ENCODE measurements around the gene FNDC3A.

Gene FNDC3A

GRCh38 chr13:49216334-49216733 lies 240.6 kb downstream of the FNDC3A start:
- DNase-seq (ENCODE audit: low read depth), result no peak

DNA sequence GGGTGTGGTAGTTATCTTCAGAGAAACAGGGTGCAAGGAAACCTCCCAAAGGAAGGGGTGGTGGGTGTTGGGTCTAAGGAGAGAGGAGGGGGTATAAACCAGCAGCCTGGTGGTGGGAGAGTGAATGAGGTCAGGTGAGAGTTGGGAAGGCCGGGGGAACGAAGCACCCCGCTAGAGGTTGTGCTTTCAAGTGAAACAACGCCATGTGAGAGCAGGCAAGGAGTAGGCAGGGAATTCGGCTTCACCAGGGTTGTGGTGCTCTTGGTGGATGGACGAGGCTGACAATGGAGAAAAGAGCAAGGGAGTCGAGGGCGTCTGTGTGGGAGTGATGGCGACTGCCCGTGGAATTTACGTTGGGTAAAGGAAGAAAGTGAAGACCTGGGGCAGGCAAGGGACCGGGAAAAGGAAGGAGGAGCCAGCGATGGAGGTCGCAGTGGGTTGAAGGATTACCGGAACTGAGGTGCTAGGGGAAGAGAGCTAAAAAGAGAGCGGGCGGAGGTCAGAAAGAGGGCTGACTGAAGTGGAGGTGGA lies 242.3 kb downstream of the FNDC3A start:
- no peak for DNase-seq (ENCODE audit: low read depth)

GRCh38 chr13:49218493-49219051 lies 242.9 kb downstream of the FNDC3A start:
- no peak for DNase-seq (ENCODE audit: low read depth)

- no peak for DNase-seq (ENCODE audit: low read depth)
These were observed 243.9 kb downstream of the FNDC3A start for GRCh38 chr13:49219647-49220035.

DNA sequence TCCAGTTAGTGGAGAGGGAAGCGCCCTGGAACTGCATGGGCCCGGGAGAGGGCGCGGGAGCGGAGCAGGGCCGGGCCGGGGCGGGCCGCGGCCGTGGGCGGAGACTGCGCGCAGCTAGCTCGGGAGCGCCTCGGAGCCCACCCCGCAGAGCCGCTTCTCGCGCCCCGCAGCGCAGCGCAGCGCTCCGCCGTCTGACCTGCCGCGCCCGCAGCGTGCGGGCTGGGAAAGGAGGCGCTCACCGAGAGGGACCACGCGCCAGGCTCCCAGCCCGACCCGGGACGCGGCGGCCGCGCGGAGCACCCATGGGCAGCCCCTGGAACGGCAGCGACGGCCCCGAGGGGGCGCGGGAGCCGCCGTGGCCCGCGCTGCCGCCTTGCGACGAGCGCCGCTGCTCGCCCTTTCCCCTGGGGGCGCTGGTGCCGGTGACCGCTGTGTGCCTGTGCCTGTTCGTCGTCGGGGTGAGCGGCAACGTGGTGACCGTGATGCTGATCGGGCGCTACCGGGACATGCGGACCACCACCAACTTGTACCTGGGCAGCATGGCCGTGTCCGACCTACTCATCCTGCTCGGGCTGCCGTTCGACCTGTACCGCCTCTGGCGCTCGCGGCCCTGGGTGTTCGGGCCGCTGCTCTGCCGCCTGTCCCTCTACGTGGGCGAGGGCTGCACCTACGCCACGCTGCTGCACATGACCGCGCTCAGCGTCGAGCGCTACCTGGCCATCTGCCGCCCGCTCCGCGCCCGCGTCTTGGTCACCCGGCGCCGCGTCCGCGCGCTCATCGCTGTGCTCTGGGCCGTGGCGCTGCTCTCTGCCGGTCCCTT lies 244.5 kb downstream of the FNDC3A start, which contains the start of gene MLNR:
Gene MLNR, plus strand, starts transcription at position 303 of the 820 bp plus-strand sequence. Its CDS starts 0 bp downstream, at position 303.
- peak; percentile 50 for DNase-seq (ENCODE audit: low read depth)

GRCh38 chr13:49220856-49221589 lies 245.3 kb downstream of the FNDC3A start:
- peak; percentile 9 for DNase-seq (ENCODE audit: low read depth)

- no peak for DNase-seq (ENCODE audit: low read depth)
These were observed 245.9 kb downstream of the FNDC3A start for GRCh38 chr13:49221590-49221965.

DNA sequence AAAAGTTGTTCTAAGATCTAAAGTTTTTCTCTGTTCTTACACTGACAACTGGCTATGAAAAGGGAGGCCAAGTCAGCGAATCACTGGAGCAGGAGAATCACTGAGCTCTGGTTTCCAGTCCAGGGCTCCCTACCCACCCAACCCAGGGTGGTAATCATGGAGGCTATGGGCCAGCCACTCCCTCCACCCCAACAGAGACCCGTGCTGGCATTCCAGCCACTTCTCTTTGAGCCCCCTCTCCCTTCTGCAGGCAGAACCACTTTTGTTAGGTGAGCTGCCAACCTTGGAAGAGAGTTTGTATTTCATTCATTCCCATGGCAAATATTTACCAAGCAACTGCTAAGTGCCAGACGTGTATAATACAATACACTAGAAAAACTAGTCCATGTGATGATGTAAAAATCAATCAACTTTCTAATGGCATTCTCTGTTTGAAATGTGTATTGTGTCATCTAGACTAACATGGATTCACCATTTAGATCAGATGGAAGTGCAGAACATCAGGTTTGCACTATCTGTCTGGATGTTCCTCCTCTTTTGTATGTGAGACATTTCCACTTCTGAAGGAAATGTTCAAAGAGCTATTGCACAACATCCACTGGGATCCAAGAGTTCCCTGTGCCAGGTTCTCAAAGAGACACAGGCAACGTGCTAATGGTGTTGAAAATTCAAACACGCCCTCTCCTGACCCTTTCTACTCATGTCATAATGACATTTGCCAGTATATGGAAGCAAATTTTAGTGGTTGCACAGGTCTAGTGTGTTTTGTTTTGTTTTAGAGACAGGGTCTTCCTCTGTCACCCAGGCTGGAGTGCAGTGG lies 249.7 kb downstream of the FNDC3A start:
- no peak for DNase-seq (ENCODE audit: low read depth)

GRCh38 chr13:49226613-49227012 lies 250.9 kb downstream of the FNDC3A start:
- no peak for DNase-seq (ENCODE audit: low read depth)

GRCh38 chr13:49234741-49235140 lies 259.0 kb downstream of the FNDC3A start:
- no peak for DNase-seq (ENCODE audit: low read depth)

DNA sequence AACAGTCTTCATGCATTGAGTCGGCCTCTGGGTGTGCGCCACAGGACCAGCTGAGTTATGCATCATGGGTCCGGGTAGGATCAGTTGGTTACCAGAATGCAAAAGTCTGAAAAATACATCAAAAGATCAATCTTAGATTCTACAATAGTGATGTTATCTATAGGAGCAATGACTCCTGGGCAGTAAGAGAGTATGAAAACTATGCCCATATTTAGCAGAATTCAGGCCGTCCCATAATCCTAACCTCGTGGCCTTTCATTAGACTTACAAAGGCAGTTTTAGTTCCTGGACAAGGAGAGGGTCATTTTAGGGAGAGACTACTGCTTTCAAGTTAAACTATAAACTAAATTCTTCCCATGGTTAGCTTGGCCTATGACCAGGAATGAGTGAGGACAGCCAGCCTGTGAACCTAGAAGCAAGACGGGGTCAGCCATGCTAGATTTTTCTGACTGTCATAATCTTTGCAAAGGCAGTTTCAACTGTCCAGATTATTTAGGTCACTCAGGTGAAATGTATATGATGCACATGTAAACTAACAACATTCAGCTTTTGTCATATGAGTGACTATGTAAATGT lies 260.2 kb downstream of the FNDC3A start:
- DNase-seq (ENCODE audit: low read depth), result no peak

- DNase-seq (ENCODE audit: low read depth), result no peak
These were observed 262.9 kb downstream of the FNDC3A start for GRCh38 chr13:49238621-49239020.

DNA sequence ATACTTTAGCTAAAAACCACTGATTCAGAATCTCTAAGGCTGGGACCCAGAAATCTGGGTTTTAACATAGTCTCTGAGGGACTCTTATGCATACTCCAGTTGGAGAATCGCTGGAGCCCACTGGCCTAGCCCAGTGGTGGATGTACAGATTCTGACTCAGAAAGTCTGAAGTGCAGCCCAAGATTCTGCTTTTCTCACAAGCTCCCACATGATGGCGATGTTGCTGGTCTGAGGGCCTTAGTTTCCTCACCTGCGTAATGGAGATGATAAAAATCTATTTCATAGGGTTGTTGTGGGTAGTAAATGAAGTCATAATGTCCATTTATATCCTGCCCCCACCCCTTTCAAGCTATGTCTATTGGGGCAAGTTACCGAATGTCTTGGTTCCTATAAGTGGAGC lies 264.3 kb downstream of the FNDC3A start:
- peak; percentile 14 for DNase-seq (ENCODE audit: low read depth)

DNA sequence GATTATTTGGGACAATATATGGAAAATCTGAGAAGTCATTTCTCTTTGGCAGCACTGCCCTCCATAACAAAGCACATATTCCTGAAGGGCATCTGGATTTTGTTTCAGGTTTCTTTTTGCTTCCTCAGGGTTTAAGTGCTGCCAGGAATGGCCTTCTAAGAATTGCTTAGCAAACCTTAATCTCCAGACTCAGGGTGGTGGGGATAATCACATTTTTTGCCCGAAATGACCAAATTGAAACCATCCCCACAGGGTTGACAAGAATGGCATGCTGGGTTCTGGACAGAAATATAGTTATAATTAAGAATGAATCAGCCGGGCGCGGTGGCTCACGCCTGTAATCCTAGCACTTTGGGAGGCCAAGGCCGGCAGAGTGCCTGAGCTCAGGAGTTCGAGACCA lies 265.6 kb downstream of the FNDC3A start:
- no peak for DNase-seq (ENCODE audit: low read depth)

- DNase-seq (ENCODE audit: low read depth), result no peak
These were observed 269.4 kb downstream of the FNDC3A start for GRCh38 chr13:49245101-49245500.

DNA sequence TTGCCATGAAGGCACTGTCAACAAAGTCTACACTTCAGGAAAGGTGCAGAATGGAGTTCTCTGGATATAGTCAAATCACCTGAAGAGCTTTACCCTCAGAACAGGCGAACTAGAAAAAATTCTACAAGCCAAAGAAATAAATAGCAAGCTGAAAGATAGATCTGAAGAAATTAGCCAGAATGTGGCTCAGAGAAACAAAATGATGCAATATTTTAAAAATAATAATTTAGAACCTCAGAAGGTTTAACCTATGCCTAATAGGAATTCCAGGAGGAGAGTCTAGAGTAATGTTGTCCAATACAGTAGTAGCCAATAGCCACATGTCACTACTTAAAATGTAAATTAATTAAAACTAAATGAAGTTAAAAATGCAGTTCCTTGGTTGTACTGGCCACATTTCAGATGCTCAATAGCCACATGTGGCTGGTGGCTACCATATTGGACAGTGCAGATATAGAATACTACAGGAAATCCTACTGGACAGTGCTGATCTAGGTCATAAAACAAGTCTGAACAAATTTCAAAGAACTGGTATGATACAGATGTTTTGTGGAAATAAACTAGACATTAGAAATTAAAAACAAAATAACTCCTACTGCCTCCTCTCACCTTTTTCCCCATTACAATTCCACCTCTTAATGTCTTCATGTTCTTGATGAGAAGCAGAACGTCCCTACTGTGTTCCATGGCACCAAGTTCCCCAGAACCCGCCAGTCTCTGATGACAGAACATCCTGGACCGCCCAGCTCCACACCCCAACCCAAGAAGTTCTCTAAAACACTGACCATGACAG lies 271.3 kb downstream of the FNDC3A start:
- DNase-seq (ENCODE audit: low read depth), result no peak

- peak; percentile 92 for DNase-seq (ENCODE audit: low read depth)
These were observed 272.2 kb downstream of the FNDC3A start, which contains the start of gene CDADC1 for GRCh38 chr13:49247643-49248621. Gene CDADC1 (plus strand): TSS chr13:49247925. CDS start chr13:49248038, 113 bp downstream.

GRCh38 chr13:49248622-49249002 lies 272.9 kb downstream of the FNDC3A start:
- DNase-seq (ENCODE audit: low read depth), result peak; percentile 3

DNA sequence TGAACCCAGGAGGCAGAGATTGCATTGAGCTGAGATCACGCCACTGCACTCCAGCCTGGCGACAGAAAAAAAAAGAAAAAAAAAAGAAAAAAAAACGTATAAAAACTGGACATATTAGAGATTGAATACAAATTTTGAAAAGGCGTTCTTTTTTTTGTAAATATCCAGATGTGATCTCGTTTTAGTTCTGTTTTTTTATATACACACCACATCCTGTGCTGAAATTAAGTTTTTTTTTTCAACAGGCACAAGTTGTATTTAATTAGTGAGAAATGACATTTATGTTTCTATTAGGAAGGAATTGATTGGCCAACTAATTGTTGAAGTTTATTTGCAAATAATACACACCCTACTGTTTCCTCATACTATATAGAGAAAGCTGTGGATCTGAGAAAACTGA lies 275.6 kb downstream of the FNDC3A start:
- no peak for DNase-seq (ENCODE audit: low read depth)

All from activated T-cell treated with anti-CD3 and anti-CD28 coated beads for 48 hours (primary cell).